Lower lobe of right lung (tissue), 2 donors: ENCODE data around the gene LKAAEAR1. TPM values are rescaled to one million over a fixed set of nuclear protein-coding genes. Genes with fewer than 3 reads are reported as not detected.

Experiments
- ATAC-seq, 2 donors: fragments of 200-7000 bp; cut with Tn5 transposase; one replicate each; pipeline ENCODE4 v1.9.1; 2020 to 2022; ENCODE audit warnings: mild to moderate bottlenecking in 2 of 2, moderate library complexity in 2 of 2
- DNase-seq: peaks from one replicate; pipeline ENCODE4 v3.0.0-alpha.2; 2020
- H3K27ac ChIP-seq: fragments of 200-600 bp; one replicate; pipeline ENCODE4 v1.8.0; 2022
- H3K27me3 ChIP-seq: fragments of 200-600 bp; one replicate; pipeline ENCODE4 v1.8.0; 2022; ENCODE audit warnings: low read depth
- H3K36me3 ChIP-seq: fragments of 200-600 bp; one replicate; pipeline ENCODE4 v1.8.0; 2022; ENCODE audit warnings: mild to moderate bottlenecking
- H3K4me1 ChIP-seq: fragments of 200-600 bp; one replicate; pipeline ENCODE4 v1.8.0; 2022
- H3K4me3 ChIP-seq: fragments of 200-600 bp; one replicate; pipeline ENCODE4 v1.8.0; 2022; ENCODE audit warnings: mild to moderate bottlenecking
- H3K9me3 ChIP-seq: fragments of 200-600 bp; one replicate; pipeline ENCODE4 v1.8.0; 2022
- CTCF ChIP-seq: fragments of 200-600 bp; IDR thresholded peaks from one replicate; pipeline ENCODE4 v1.8.0; 2022; ENCODE audit warnings: antibody characterized with exemption, mild to moderate bottlenecking
- intact Hi-C: fragments of 100-400 bp; cut with DNase I; formaldehyde crosslinking; loops from one replicate; pipeline ENCODE4 v1.11.0; 2022
- total RNA-seq: library from RNA; stranded (reverse); fragmentation: NEBNext Ultra II Directional; extraction: Animal tissue kit (Norgen Biotek cat#: 25700); gene quantifications from one replicate; pipeline ENCODE4 v1.2.1, GENCODE V29; 2021
- donor health status: DM: no; HTN: yes; CAD: no; lungs with severe emphysema.

LKAAEAR1 gene
- total RNA-seq, 1 donor from 2014 or later, result 0.97 TPM

- ATAC-seq, result no peak
- no peaks in the 10 kb centered on the region for H3K9me3 ChIP-seq
- H3K27me3 ChIP-seq, result no peaks in the 10 kb centered on the region
- peaks cover 45% of the 10 kb centered on the region for H3K36me3 ChIP-seq
- H3K27ac ChIP-seq, result no peak overlapping the region
- peaks cover 13% of the 10 kb centered on the region for H3K4me1 ChIP-seq
- no peak for TF ChIP-seq CTCF
- DNase-seq, result no peak
- intact Hi-C loops, result no loop called here
- H3K4me3 ChIP-seq, result no peak overlapping the region
Observed at GRCh38 chr20:64072498-64073063, 11.6 kb downstream of the LKAAEAR1 start.

- no peaks in the 10 kb centered on the region for H3K9me3 ChIP-seq
- no peaks in the 10 kb centered on the region for H3K27me3 ChIP-seq
- peaks cover 11% of the 10 kb centered on the region for H3K4me1 ChIP-seq
- intact Hi-C loops, result no loop called here
- H3K4me3 ChIP-seq, result no peak overlapping the region
- ATAC-seq (no peak), DNase-seq (no peak)
- TF ChIP-seq CTCF, result no peak
- H3K36me3 ChIP-seq, result peaks cover 45% of the 10 kb centered on the region
- H3K27ac ChIP-seq, result no peak overlapping the region
Observed at GRCh38 chr20:64071341-64072332, 12.6 kb downstream of the LKAAEAR1 start.

GRCh38 chr20:64070244-64070993 is 13.8 kb downstream of the LKAAEAR1 start:
- no peak for TF ChIP-seq CTCF
- DNase-seq (peak; percentile 50), ATAC-seq (no peak)
- H3K4me1 ChIP-seq, result peaks cover 12% of the 10 kb centered on the region
- no peak overlapping the region for H3K4me3 ChIP-seq
- no peaks in the 10 kb centered on the region for H3K27me3 ChIP-seq
- H3K36me3 ChIP-seq, result peaks cover 37% of the 10 kb centered on the region
- no peaks in the 10 kb centered on the region for H3K9me3 ChIP-seq
- intact Hi-C loops, result no loop called here
- H3K27ac ChIP-seq, result no peak overlapping the region

- DNase-seq, result peak; percentile 63
- no peaks in the 10 kb centered on the region for H3K9me3 ChIP-seq
Observed at GRCh38 chr20:64069614-64070243, 14.5 kb downstream of the LKAAEAR1 start.

More at GRCh38 chr20:64069614-64070243, 14.5 kb downstream of the LKAAEAR1 start:
- intact Hi-C loops, result no loop called here
- Histone ChIP-seq H3K4me3 (no peak overlapping the region), H3K27ac (no peak overlapping the region), H3K4me1 (peaks cover 12% of the 10 kb centered on the region), H3K27me3 (no peaks in the 10 kb centered on the region), H3K36me3 (peaks cover 30% of the 10 kb centered on the region)
- peak; percentile 74 for TF ChIP-seq CTCF
- peak in 1 of 2 donors; percentile 4 for ATAC-seq
